Smooth muscle cell (in vitro differentiated cells): ENCODE results near the gene KCNJ5. TPM values are rescaled to one million over a fixed set of nuclear protein-coding genes. Genes with fewer than 3 reads are reported as not detected.

Source experiments
- DNase-seq: peaks from one replicate; lab custom pipeline; 2025; ENCODE audit not compliant: unreplicated experiment; lab: John Stamatoyannopoulos, UW
- H2AFZ ChIP-seq: fragments of 200-600 bp; sonication (generic); 2 replicates; pipeline ENCODE4 v1.6.0; 2016; ENCODE audit warnings: antibody characterized with exemption, low read depth, mild to moderate bottlenecking
- H3F3A ChIP-seq: fragments of 200-600 bp; sonication (generic); 2 replicates; pipeline ENCODE4 v1.6.0; 2017; ENCODE audit warnings: antibody characterized with exemption, low read depth
- H3K27ac ChIP-seq: fragments of 200-600 bp; sonication (generic); 2 replicates; pipeline ENCODE4 v1.5.1; 2016; ENCODE audit warnings: low read depth, mild to moderate bottlenecking
- H3K27me3 ChIP-seq: fragments of 200-600 bp; sonication (generic); 2 replicates; pipeline ENCODE4 v1.6.1; 2016; ENCODE audit warnings: low read depth, mild to moderate bottlenecking
- H3K36me3 ChIP-seq: fragments of 200-600 bp; sonication (generic); 2 replicates; pipeline ENCODE4 v1.5.1; 2016; ENCODE audit warnings: low read depth
- H3K4me1 ChIP-seq: fragments of 200-600 bp; sonication (generic); 2 replicates; pipeline ENCODE4 v1.5.1; 2016; ENCODE audit warnings: low read depth
- H3K4me2 ChIP-seq: fragments of 200-600 bp; sonication (generic); 2 replicates; pipeline ENCODE4 v1.6.0; 2016; ENCODE audit warnings: mild to moderate bottlenecking
- H3K4me3 ChIP-seq: fragments of 200-600 bp; sonication (generic); 2 replicates; pipeline ENCODE4 v1.5.1; 2016; ENCODE audit warnings: mild to moderate bottlenecking
- H3K79me2 ChIP-seq: fragments of 200-600 bp; sonication (generic); 2 replicates; pipeline ENCODE4 v1.6.0; 2016; ENCODE audit warnings: low read depth, mild to moderate bottlenecking
- H3K9ac ChIP-seq: fragments of 200-600 bp; sonication (generic); 2 replicates; pipeline ENCODE4 v1.6.0; 2016; ENCODE audit warnings: low read depth
- H3K9me3 ChIP-seq: fragments of 200-600 bp; sonication (generic); replicated peaks from 2 replicates; pipeline ENCODE4 v1.5.1; 2016; ENCODE audit warnings: low read depth
- H4K20me1 ChIP-seq: fragments of 200-600 bp; sonication (generic); 2 replicates; pipeline ENCODE4 v1.6.0; 2016; ENCODE audit warnings: low read depth
- WGBS: methylation state at CpG from one replicate; pipeline ENCODE4 v1.1.7; 2016; ENCODE audit warnings: low lambda C conversion rate; 5-methylcytosine and 5-hydroxymethylcytosine counted together
- polyA plus RNA-seq: library from polyadenylated mRNA; unstranded; fragments of >200 nt; fragmentation: Nextera tagmentation; extraction: Ambion mirVana; gene quantifications from 2 replicates; pipeline ENCODE4 v1.2.1, GENCODE V29; 2016
- total RNA-seq: library from RNA; depleted of rRNA; stranded (reverse); fragments of >200 nt; gene quantifications from 2 replicates; pipeline ENCODE4 v1.2.3, GENCODE V29; 2014
- TF ChIP-seq, protein P1 (sequence below): fragments of 200-600 bp; sonication (generic); IDR thresholded peaks from 2 replicates; pipeline ENCODE4 v1.5.1; 2017; ENCODE audit warnings: borderline replicate concordance, mild to moderate bottlenecking, antibody characterized with exemption; ENCODE audit not compliant: insufficient read depth, poor library complexity, severe bottlenecking

The KCNJ5 gene
- total and polyA plus RNA-seq, 2 experiments from 2014 or later: 0.11 TPM; not detected in 1

DNA sequence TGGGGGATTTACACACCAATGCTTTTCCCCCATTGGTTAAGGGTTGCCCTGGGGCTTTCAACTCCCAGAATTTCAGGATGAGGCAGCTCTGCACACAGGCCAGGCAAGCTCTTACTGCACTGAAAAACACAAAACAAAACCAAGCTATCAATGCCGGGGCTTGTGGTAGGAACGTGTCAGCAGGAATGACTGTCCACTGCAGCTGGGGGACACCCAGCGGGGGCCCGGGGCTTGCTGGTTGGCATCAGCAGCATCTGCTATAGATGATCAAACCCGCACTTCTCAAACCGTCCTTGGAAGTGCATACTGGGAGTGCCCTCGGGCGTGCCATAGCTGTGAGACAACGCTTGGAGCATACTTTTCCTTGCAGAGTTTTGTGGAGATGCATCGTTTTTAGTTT is 43.8 kb downstream of the KCNJ5 start:
- Histone ChIP-seq H3K27ac (no peak overlapping the region), H3K4me1 (peaks cover 3% of the 10 kb centered on the region), H4K20me1 (no peaks in the 10 kb centered on the region), H3F3A (no peaks in the 10 kb centered on the region), H3K79me2 (no peaks in the 10 kb centered on the region), H3K9ac (no peak overlapping the region), H3K4me3 (no peak overlapping the region), H3K27me3 (no peaks in the 10 kb centered on the region), H3K36me3 (no peaks in the 10 kb centered on the region), H3K9me3 (no peaks in the 10 kb centered on the region), H3K4me2 (no peak overlapping the region), H2AFZ (no peak overlapping the region)
- DNase-seq: no peak
- WGBS: 91% methylated on average over 10 of the region's 10 CpGs
- TF ChIP-seq, protein P1, sequence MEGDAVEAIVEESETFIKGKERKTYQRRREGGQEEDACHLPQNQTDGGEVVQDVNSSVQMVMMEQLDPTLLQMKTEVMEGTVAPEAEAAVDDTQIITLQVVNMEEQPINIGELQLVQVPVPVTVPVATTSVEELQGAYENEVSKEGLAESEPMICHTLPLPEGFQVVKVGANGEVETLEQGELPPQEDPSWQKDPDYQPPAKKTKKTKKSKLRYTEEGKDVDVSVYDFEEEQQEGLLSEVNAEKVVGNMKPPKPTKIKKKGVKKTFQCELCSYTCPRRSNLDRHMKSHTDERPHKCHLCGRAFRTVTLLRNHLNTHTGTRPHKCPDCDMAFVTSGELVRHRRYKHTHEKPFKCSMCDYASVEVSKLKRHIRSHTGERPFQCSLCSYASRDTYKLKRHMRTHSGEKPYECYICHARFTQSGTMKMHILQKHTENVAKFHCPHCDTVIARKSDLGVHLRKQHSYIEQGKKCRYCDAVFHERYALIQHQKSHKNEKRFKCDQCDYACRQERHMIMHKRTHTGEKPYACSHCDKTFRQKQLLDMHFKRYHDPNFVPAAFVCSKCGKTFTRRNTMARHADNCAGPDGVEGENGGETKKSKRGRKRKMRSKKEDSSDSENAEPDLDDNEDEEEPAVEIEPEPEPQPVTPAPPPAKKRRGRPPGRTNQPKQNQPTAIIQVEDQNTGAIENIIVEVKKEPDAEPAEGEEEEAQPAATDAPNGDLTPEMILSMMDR: no peak

DNA sequence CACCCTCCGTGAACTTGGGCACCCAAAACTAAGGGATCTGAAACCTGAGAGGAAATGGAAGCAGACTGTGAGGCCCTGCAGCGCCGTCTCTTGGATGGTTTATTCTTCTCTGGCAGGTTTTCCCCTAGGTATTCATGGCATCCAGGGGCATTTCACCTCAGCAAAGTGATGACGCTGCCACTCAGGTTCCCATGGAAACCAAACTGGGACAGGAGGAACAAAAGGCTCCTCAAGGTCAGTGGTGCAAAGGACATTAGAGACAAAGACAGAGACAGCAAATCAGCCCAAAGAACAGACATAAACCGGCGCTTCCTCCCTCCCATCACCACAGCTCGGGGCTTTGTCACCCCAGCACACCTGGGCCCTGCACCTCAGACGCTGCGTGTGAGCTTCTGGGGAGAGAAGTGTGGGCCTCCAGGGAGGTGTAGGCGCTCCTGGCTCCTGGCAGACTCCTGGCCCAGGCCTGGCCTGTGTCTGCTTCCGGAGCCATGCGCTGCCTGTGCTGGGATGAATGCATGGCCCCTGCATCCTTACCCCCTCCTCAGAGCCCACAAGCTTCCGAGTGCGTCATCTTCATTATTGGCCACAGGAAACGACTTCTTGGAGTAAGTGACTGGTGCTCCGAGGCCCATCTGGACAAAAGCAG is 45.6 kb downstream of the KCNJ5 start:
- no peaks in the 10 kb centered on the region for H3K79me2 ChIP-seq
- no peaks in the 10 kb centered on the region for H4K20me1 ChIP-seq
- no peak overlapping the region for H3K27ac ChIP-seq
- no peaks in the 10 kb centered on the region for H3K36me3 ChIP-seq
- 71% methylated on average over 16 of the region's 16 CpGs for WGBS
- TF ChIP-seq, protein P1: no peak
- no peaks in the 10 kb centered on the region for H3K9me3 ChIP-seq
- H3K9ac ChIP-seq: no peak overlapping the region
- no peaks in the 10 kb centered on the region for H3F3A ChIP-seq
- no peak overlapping the region for H3K4me2 ChIP-seq
- no peak overlapping the region for H2AFZ ChIP-seq
- H3K27me3 ChIP-seq: no peaks in the 10 kb centered on the region
- no peak for DNase-seq
- H3K4me1 ChIP-seq: peaks cover 3% of the 10 kb centered on the region
- no peak overlapping the region for H3K4me3 ChIP-seq

DNA sequence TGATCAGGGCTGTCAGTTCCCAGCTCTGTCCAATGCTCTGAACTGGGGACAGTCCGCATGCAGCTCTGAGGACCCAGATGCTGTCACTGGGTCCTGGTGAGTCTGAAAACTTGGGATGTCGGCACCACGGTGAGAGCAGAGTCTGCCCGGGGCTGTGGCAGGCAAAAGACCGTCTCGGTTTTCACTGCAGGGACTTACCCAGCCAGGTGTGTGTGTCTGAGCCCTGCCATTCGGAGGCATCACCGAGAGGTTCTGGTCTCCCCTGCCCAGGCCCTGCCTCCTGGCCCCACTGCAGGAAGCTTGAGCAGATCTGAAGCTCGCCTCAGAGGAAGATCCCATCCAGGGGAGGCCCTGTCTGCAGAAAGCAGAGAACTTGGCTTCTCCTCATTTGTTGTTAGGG is 46.3 kb downstream of the KCNJ5 start:
- Histone ChIP-seq H3K36me3 (no peaks in the 10 kb centered on the region), H4K20me1 (no peaks in the 10 kb centered on the region), H3K79me2 (no peaks in the 10 kb centered on the region), H2AFZ (no peak overlapping the region), H3F3A (no peaks in the 10 kb centered on the region), H3K4me1 (peaks cover 3% of the 10 kb centered on the region), H3K4me2 (no peak overlapping the region), H3K4me3 (no peak overlapping the region), H3K27me3 (no peaks in the 10 kb centered on the region), H3K27ac (no peak overlapping the region), H3K9ac (no peak overlapping the region), H3K9me3 (no peaks in the 10 kb centered on the region)
- WGBS: 85% methylated on average over 9 of the region's 9 CpGs
- no peak for DNase-seq
- TF ChIP-seq, protein P1: no peak
